ENCODE data around the gene PDZRN3. TPM values are rescaled to one million over a fixed set of nuclear protein-coding genes. Genes with fewer than 3 reads are reported as not detected.

The PDZRN3 gene
- total RNA-seq, 1 donor from 2014 or later, result 4.1 TPM

DNA sequence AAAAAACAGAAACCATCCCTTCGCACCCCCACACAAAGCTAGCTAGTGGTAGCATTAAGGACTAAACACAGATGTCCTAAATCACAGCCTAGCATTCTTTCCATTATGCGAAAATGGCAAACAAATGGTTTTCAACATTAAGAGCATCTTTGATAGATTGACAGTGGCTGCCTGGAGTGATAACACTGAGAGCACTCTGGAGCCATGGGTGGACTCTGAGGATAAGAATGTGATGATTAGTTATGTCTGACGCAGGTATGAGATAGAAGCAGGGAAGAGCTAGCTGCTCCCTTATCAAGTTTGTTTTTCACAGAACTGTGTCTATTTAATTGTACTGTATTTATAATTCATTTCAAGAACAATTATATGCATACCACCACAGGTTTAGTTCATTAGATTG lies 142.9 kb downstream of the PDZRN3 start:
- Histone ChIP-seq H3K36me3 (ENCODE audit: control insufficient read depth, insufficient read depth, low read length) (no peaks in the 10 kb centered on the region), H3K27me3 (ENCODE audit: control insufficient read depth, insufficient read depth, low read length) (no peaks in the 10 kb centered on the region), H3K4me3 (ENCODE audit: low read depth, low read length) (no peak overlapping the region)
- no peak for DNase-seq (ENCODE audit: low read depth)
- TF ChIP-seq, protein P1, sequence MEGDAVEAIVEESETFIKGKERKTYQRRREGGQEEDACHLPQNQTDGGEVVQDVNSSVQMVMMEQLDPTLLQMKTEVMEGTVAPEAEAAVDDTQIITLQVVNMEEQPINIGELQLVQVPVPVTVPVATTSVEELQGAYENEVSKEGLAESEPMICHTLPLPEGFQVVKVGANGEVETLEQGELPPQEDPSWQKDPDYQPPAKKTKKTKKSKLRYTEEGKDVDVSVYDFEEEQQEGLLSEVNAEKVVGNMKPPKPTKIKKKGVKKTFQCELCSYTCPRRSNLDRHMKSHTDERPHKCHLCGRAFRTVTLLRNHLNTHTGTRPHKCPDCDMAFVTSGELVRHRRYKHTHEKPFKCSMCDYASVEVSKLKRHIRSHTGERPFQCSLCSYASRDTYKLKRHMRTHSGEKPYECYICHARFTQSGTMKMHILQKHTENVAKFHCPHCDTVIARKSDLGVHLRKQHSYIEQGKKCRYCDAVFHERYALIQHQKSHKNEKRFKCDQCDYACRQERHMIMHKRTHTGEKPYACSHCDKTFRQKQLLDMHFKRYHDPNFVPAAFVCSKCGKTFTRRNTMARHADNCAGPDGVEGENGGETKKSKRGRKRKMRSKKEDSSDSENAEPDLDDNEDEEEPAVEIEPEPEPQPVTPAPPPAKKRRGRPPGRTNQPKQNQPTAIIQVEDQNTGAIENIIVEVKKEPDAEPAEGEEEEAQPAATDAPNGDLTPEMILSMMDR (IDR thresholded peaks at IDR 0.05; ENCODE audit: insufficient read depth, low read length, poor library complexity, severe bottlenecking), result no peak

DNA sequence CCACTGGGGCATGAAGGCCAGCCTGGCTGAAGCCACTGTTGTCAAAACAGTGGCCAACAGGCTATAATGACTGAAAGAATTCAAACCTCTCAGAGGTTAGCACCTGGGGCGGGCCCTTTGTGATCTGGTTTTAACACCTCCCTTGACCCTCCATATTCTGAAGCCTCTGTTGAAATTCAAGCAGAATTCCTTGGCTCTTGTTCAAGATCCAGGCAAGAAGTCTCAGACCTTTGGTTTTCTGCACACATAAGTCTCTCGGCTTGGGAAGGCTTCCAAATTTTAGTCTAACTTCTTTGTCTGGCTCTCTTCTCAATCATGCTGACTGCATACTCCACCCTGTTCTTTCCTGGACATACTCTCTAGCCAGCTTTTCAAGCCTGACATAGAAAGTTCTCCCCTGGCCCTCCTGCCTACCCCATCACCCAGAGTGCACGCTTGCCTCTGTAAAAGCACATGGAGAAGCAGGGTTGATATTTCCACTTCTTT lies 144.5 kb downstream of the PDZRN3 start:
- H3K4me3 ChIP-seq (ENCODE audit: low read depth, low read length), result no peak overlapping the region
- no peaks in the 10 kb centered on the region for H3K27me3 ChIP-seq (ENCODE audit: control insufficient read depth, insufficient read depth, low read length)
- H3K36me3 ChIP-seq (ENCODE audit: control insufficient read depth, insufficient read depth, low read length), result no peaks in the 10 kb centered on the region
- TF ChIP-seq, protein P1 (IDR thresholded peaks at IDR 0.05; ENCODE audit: insufficient read depth, low read length, poor library complexity, severe bottlenecking), result no peak
- no peak for DNase-seq (ENCODE audit: low read depth)

DNA sequence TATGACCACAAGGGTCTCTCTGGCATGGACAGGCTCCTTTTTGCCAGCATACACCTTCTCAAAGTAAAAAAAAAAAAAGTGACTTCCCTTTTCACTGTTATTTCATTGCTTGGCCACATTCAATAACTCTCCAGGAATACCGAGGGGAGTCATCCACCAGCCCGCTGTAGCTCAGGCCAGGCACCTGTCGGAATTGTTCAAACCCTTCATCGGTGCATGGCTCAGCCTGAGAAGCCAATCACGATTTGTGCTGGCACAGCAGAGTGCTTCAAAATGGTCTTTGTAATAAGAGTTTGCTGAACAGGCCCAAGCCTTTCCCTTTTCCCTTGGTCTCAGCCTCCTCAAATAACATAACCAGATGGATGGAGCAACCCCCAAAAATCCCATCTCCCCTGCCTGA lies 145.4 kb downstream of the PDZRN3 start:
- no peak for DNase-seq (ENCODE audit: low read depth)
- no peaks in the 10 kb centered on the region for H3K36me3 ChIP-seq (ENCODE audit: control insufficient read depth, insufficient read depth, low read length)
- TF ChIP-seq, protein P1 (IDR thresholded peaks at IDR 0.05; ENCODE audit: insufficient read depth, low read length, poor library complexity, severe bottlenecking), result no peak
- H3K4me3 ChIP-seq (ENCODE audit: low read depth, low read length), result no peak overlapping the region
- no peaks in the 10 kb centered on the region for H3K27me3 ChIP-seq (ENCODE audit: control insufficient read depth, insufficient read depth, low read length)

DNA sequence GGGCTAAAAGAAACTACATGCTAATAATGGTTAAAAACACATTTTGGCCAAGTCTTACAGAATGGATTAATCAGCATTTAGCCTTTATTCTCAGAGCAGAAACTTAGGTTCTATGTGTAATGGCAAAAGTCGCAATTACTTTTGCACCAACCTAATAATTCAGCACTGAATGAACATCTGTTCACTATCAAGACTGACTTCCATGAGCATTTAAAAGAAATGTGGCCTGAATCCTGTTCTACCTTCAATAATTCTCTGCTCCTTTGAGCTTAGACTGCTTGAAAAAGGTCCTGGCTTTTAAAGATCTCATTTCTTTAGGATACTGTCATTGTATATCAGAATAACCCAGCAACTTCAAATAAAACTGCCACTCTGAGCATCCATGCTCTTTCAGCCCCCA lies 145.9 kb downstream of the PDZRN3 start:
- no peak for DNase-seq (ENCODE audit: low read depth)
- Histone ChIP-seq H3K36me3 (ENCODE audit: control insufficient read depth, insufficient read depth, low read length) (no peaks in the 10 kb centered on the region), H3K27me3 (ENCODE audit: control insufficient read depth, insufficient read depth, low read length) (no peaks in the 10 kb centered on the region), H3K4me3 (ENCODE audit: low read depth, low read length) (no peak overlapping the region)
- TF ChIP-seq, protein P1 (IDR thresholded peaks at IDR 0.05; ENCODE audit: insufficient read depth, low read length, poor library complexity, severe bottlenecking), result no peak

DNA sequence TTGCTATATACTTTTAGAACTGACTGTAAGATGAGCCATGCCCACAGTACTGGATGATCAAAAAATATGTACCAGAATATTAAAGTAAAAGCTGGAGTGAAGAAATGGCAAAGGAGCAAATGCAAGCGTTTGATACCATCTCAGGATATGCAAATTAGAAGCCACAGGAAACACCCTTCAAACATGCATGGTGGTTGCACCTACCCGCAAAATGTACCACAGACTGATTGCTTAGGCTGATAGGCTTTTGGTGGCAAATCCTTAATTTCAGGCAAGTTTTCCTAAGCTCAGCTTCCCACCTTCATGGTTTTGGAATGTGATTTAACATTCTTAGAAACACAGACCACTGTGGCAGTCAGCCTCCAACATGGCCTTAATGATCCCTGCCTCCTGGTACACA lies 149.0 kb downstream of the PDZRN3 start:
- Histone ChIP-seq H3K4me3 (ENCODE audit: low read depth, low read length) (no peak overlapping the region), H3K36me3 (ENCODE audit: control insufficient read depth, insufficient read depth, low read length) (no peaks in the 10 kb centered on the region), H3K27me3 (ENCODE audit: control insufficient read depth, insufficient read depth, low read length) (no peaks in the 10 kb centered on the region)
- DNase-seq (ENCODE audit: low read depth), result no peak
- TF ChIP-seq, protein P1 (IDR thresholded peaks at IDR 0.05; ENCODE audit: insufficient read depth, low read length, poor library complexity, severe bottlenecking), result no peak

DNA sequence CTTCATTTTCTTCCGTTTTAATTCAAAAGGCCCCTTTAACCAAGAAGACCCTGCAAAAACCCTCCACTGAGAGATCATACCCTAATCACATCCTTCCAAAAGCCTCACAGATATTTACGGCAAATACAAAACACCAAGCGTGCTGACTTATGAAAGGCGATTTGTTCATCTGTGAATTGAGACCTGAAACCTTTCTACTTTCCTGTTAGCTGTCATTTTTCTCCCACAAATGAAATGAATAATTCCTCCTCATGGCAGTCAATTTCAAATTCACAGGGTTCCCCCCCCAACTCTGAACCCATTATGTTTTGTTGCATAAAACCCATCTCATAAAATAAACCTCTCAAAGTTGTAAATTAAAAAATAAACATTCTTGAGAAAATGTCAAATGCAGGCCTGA lies 149.6 kb downstream of the PDZRN3 start:
- no peak overlapping the region for H3K4me3 ChIP-seq (ENCODE audit: low read depth, low read length)
- TF ChIP-seq, protein P1 (IDR thresholded peaks at IDR 0.05; ENCODE audit: insufficient read depth, low read length, poor library complexity, severe bottlenecking), result no peak
- DNase-seq (ENCODE audit: low read depth), result no peak
- no peaks in the 10 kb centered on the region for H3K27me3 ChIP-seq (ENCODE audit: control insufficient read depth, insufficient read depth, low read length)
- no peaks in the 10 kb centered on the region for H3K36me3 ChIP-seq (ENCODE audit: control insufficient read depth, insufficient read depth, low read length)

Measured in kidney epithelial cell (primary cell).